ENCODE results near the gene FOXI3. TPM values are rescaled to one million over a fixed set of nuclear protein-coding genes. Genes with fewer than 3 reads are reported as not detected.

The FOXI3 gene
- total RNA-seq, 2 donors from 2014 or later: 0.93 to 2.8 TPM

DNA sequence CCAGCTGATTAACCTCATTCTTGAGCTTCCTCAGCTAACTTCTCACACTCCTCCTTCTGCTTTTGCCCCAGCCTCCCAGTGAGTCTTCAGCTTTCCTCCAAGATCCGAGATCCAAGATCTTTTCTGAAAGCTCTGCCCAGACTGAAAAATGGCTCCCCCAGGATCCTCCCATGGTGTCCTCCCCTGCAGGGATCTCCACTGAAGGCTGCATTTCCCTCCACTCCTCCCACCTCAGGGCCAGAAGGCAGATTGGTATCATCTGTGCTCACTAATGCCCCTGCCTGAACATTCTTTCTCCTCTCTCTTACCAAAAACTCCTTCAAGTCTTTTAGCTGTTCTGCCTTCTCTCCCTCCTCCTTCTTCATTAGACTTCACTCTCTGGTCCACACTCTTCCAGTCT is 6.1 kb upstream of the FOXI3 start:
- Histone ChIP-seq H3K4me1 (ENCODE audit: control insufficient read depth, insufficient read depth, low read length) (no peaks in the 10 kb centered on the region), H3K9ac (ENCODE audit: extremely low read depth, low read length, poor library complexity, severe bottlenecking) (no peak overlapping the region), H3K36me3 (ENCODE audit: control insufficient read depth, insufficient read depth, low read length) (no peaks in the 10 kb centered on the region), H3K4me3 (ENCODE audit: low read length) (no peak overlapping the region), H3K9me3 (ENCODE audit: control insufficient read depth, low read length) (no peaks in the 10 kb centered on the region), H3K27ac (ENCODE audit: low read depth, low read length) (no peak overlapping the region), H3K27me3 (ENCODE audit: control insufficient read depth, insufficient read depth, low read length, poor library complexity, severe bottlenecking) (peaks cover 12% of the 10 kb centered on the region)
- Mint-ChIP-seq H3K36me3 (ENCODE audit: low read depth) (no peaks in the 10 kb centered on the region), H3K9me3 (no peaks in the 10 kb centered on the region), H3K4me3 (no peak overlapping the region), H3K27me3 (ENCODE audit: insufficient read depth) (peaks cover 13% of the 10 kb centered on the region), H3K27ac (peak overlapping the region; percentile 65), H3K4me1 (peaks cover 12% of the 10 kb centered on the region)
- DNase-seq: no peak
- WGBS, 2 experiments (ENCODE audit: insufficient coverage in 1 of 2, insufficient read length in 1 of 2): 38% methylated on average over 1 of the region's 1 CpG; no CpG with 5 or more reads in 1 of the 2 experiments
- TF ChIP-seq, protein P1, sequence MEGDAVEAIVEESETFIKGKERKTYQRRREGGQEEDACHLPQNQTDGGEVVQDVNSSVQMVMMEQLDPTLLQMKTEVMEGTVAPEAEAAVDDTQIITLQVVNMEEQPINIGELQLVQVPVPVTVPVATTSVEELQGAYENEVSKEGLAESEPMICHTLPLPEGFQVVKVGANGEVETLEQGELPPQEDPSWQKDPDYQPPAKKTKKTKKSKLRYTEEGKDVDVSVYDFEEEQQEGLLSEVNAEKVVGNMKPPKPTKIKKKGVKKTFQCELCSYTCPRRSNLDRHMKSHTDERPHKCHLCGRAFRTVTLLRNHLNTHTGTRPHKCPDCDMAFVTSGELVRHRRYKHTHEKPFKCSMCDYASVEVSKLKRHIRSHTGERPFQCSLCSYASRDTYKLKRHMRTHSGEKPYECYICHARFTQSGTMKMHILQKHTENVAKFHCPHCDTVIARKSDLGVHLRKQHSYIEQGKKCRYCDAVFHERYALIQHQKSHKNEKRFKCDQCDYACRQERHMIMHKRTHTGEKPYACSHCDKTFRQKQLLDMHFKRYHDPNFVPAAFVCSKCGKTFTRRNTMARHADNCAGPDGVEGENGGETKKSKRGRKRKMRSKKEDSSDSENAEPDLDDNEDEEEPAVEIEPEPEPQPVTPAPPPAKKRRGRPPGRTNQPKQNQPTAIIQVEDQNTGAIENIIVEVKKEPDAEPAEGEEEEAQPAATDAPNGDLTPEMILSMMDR (conservative IDR thresholded peaks at IDR 0.05): no peak

GRCh38 chr2:88452980-88453582 is 588 bp upstream of the FOXI3 start:
- WGBS, 2 experiments (ENCODE audit: insufficient coverage in 1 of 2, insufficient read length in 1 of 2): 2 to 3% methylated on average over 9 to 29 of the region's 29 CpGs
- H3K27me3 ChIP-seq (ENCODE audit: control insufficient read depth, insufficient read depth, low read length, poor library complexity, severe bottlenecking): peaks cover 57% of the 10 kb centered on the region
- no peak overlapping the region for H3K27ac ChIP-seq (ENCODE audit: low read depth, low read length)
- H3K9me3 Mint-ChIP-seq: no peaks in the 10 kb centered on the region
- DNase-seq: peak; percentile 70
- peaks cover 12% of the 10 kb centered on the region for H3K4me1 Mint-ChIP-seq
- TF ChIP-seq, protein P1 (conservative IDR thresholded peaks at IDR 0.05): no peak
- no peak overlapping the region for H3K9ac ChIP-seq (ENCODE audit: extremely low read depth, low read length, poor library complexity, severe bottlenecking)
- peak overlapping the region; percentile 52 for H3K27ac Mint-ChIP-seq
- H3K4me3 ChIP-seq (ENCODE audit: low read length): peak overlapping the region; percentile 80
- peaks cover 3% of the 10 kb centered on the region for H3K4me1 ChIP-seq (ENCODE audit: control insufficient read depth, insufficient read depth, low read length)
- H3K36me3 ChIP-seq (ENCODE audit: control insufficient read depth, insufficient read depth, low read length): no peaks in the 10 kb centered on the region
- no peaks in the 10 kb centered on the region for H3K9me3 ChIP-seq (ENCODE audit: control insufficient read depth, low read length)
- no peaks in the 10 kb centered on the region for H3K36me3 Mint-ChIP-seq (ENCODE audit: low read depth)
- H3K4me3 Mint-ChIP-seq: peak overlapping the region; percentile 62
- H3K27me3 Mint-ChIP-seq (ENCODE audit: insufficient read depth): peaks cover 54% of the 10 kb centered on the region

DNA sequence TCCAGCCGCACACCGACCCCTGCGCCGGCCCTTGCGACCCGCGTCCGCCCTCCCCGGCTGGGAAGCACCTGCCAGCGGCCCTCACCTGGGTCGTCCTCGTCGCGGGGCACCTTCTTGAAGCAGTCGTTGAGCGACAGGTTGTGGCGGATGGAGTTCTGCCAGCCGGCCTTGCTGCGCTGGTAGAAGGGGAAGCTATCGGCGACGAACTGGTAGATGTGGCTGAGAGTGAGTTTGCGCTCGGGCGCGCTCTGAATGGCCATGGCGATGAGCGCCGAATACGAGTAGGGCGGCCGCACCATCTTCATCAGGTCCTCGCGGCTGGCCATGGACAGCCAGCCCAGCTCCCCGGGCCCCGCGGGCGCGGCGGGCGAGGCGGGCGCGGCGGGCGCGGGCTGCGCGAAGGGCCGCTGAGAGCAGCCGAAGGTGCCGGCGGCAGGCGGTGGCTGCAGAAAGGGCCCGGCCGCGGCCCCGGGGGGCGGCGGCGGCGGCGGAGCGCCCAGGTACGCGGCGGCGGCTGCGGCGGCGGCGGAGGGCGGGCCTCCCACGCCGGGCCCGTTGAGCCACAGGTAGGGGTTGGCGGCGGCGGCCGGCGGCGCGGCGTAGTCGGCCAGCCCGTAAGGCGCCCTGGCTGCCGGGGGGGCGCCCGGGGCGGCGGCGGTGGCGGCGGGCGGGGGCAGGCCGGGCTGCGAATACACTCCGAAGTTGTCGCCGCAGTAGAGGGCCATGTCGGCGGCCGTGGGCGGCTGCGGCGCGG is 505 bp downstream of the FOXI3 start:
- TF ChIP-seq, protein P1 (conservative IDR thresholded peaks at IDR 0.05): no peak
- Mint-ChIP-seq H3K9me3 (no peaks in the 10 kb centered on the region), H3K36me3 (ENCODE audit: low read depth) (no peaks in the 10 kb centered on the region), H3K27ac (no peak overlapping the region), H3K27me3 (ENCODE audit: insufficient read depth) (peaks cover 64% of the 10 kb centered on the region), H3K4me1 (peaks cover 10% of the 10 kb centered on the region), H3K4me3 (peak overlapping the region; percentile 66)
- WGBS, 2 experiments (ENCODE audit: insufficient coverage in 1 of 2, insufficient read length in 1 of 2): 0 to 2% methylated on average over 13 to 108 of the region's 108 CpGs
- no peaks in the 10 kb centered on the region for H3K9me3 ChIP-seq (ENCODE audit: control insufficient read depth, low read length)
- H3K27ac ChIP-seq (ENCODE audit: low read depth, low read length): no peak overlapping the region
- DNase-seq: peak; percentile 83
- H3K27me3 ChIP-seq (ENCODE audit: control insufficient read depth, insufficient read depth, low read length, poor library complexity, severe bottlenecking): peaks cover 57% of the 10 kb centered on the region
- peaks cover 3% of the 10 kb centered on the region for H3K4me1 ChIP-seq (ENCODE audit: control insufficient read depth, insufficient read depth, low read length)
- H3K4me3 ChIP-seq (ENCODE audit: low read length): peak overlapping the region; percentile 66
- H3K36me3 ChIP-seq (ENCODE audit: control insufficient read depth, insufficient read depth, low read length): no peaks in the 10 kb centered on the region
- no peak overlapping the region for H3K9ac ChIP-seq (ENCODE audit: extremely low read depth, low read length, poor library complexity, severe bottlenecking)

Measured in endodermal cell (in vitro differentiated cells).